Measurements from ENCODE around the gene SLAMF1.
"Not testable (repeated sequence)": the region's sequence is repeated elsewhere in the genome, so short reads cannot be mapped to it uniquely, and the experiment has no call there.

Gene SLAMF1

DNA sequence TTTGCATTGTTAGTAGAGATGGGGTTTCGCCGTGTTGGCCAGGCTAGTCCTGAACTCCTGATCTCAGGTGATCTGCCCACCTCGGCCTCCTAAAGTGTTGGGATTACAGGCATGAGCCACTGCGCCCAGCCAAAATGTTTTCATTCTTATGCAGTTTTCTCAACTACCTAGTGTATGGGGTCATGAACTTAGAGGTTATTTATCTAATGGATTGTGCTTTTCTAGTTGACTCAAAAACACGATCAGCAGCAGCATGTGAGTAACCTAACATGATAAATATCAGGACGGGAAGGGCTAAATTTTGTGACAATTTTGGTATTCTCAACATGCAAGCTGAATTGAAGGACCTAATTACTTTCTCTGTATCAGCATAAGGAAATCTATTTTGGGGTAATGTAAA lies 58.4 kb downstream of the SLAMF1 start:
- DNase-seq, result no peak

DNA sequence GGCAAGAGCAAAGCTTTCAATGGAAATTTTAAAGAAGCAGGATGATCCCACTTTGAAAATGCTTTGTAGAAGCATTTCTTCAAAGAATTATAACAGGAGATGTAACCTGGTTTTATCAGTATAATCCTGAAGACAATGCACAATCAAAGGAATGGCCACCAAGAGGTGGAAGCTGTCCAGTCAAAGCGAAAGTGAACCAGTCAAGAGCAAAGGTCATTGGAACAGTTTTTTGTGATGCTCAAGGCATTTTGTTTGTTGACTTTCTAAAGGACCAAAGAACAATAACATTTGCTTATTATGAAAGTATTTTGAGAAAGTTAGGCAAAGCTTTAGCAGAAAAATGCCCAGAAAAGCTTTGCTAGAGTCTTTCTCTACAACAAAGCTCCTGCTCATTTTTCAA lies 62.1 kb downstream of the SLAMF1 start:
- no peak for DNase-seq

DNA sequence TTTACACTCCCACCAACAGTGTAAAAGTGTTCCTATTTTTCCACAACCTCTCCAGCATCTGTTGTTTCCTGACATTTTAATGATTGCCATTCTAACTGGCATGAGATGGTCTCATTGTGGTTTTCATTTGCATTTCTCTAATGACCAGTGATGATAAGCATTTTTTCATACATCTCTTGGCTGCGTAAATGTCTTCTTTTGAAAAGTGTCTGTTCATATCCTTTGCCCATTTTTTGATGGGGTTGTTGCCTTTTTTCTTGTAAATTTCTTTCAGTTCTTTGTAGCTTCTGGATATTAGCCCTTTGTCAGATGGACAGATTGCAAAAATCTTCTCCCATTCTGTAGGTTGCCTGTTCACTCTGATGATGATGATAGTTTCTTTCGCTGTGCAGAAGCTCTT lies 63.9 kb downstream of the SLAMF1 start:
- not testable (repeated sequence) for DNase-seq

DNA sequence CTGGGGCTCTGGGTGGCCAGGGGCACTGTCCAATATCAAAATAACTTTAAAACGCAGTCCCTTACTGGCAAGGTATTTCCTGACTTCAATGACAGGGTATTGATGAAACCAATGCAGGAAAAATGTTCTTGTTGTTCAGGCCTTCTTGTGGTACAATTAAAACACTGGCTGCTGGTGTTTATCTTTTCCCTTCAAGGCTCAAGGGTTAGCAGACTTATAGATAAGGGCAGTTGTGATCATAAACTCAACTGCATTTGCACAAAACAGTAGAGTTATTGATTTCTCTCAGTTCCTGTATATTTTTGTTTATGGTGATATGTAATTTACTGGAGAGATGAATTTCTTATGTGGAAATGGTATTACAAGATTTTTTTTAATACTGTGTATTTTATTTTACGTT lies 64.9 kb downstream of the SLAMF1 start:
- DNase-seq, result no peak

DNA sequence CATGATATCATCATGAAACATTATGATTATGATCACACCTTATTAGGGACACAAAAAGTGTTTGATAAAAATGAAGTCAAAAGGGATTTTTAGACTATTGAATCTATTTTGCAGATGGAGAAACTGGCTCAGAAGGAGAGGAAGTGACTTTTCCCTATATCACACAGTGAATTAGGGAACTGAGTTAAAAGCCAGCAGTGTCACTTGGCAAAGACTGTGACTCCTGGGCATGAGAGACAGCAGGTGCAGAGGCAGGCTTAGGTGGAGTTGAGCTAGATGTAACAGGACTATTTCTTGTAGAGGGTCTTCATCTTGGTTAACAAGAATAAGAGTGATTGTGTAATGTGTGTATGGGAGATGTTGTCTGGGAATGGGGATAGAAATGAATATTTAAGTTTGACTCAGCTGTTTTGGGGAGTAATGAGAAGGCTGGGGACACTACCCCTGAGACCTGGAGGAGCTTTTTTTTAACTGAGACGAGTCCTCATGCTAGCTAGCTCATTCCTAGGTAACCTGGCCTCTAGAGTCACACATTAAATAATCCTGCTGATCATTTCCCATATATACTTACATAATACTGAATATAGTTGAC lies 66.5 kb downstream of the SLAMF1 start:
- no peak for DNase-seq

DNA sequence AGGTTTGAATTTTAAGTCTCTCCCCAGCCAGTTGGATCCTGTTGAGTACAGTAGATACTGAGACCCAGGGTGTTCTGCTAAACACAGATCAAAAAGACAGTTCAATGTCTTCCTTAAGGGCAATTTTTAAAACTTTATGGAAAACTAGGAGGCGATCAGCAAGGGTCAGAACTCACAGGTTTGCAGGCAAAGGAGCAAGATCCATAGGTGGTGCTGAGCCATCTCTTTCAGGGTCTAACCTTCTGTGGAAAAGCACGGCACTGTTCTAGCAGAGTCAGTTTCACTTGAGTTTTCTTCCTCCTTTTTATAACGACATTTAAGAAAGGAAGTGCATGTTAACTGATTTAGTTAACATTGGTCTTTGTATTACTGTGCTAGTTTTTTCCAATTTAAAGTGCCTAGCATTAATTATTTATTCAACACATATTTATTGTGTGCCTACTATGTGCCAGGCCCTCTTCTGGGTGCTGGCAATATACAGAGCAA lies 67.6 kb downstream of the SLAMF1 start, which contains the start of gene CD84:
Gene CD84 (minus strand): TSS at position 281 of the 486 bp plus-strand sequence. CDS start 59 bp downstream, at position 222.
- peak in 1 of 2 donors; percentile 46 for DNase-seq

DNA sequence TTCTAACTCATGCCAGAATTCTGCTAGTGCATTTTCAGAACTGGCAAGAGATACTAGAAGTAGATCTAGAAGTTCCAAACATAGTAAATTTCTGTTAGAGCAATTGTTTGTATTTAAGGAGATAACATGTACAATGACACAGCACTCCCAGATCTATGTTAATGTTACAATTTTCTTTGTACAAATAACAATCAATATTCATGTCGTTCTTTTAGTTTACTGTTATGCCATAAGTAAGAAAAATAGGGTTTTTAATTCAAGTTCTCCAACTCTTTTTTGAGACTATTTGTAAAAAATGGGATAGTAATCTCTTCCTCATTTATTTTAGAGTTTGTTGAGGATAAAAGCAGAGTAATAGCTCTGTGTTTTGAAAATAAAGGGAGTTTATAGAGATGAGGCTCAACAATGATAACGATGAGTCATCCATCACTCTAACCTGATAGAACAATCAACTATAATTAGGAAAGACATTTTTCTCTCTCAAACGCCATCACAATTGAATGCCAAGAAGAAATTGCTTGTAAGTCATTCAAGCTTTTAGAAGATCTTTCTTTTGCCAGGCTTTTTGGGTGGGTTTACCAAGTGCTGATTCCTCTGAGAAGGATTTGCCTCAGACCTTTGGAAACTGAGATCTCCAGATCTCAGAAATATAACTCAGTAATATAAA lies 68.2 kb downstream of the SLAMF1 start:
- DNase-seq, result no peak

DNA sequence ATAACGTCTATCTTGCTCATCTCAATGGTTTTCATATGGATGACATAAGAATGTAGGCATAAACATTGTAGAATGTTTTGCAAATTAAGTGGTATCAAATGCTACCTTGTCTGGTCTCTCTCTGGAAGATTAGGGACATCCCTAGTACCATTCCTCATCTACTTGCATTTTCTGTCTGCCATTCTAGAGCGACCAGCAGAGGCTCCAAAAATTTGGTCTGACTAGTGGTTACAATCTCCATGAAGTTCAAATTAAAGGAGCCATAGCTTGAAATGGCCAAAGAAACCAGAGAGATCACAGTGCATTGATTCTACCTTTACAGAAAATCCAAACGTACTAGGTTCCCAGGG lies 68.7 kb downstream of the SLAMF1 start:
- peak in 1 of 2 donors; percentile 47 for DNase-seq

DNA sequence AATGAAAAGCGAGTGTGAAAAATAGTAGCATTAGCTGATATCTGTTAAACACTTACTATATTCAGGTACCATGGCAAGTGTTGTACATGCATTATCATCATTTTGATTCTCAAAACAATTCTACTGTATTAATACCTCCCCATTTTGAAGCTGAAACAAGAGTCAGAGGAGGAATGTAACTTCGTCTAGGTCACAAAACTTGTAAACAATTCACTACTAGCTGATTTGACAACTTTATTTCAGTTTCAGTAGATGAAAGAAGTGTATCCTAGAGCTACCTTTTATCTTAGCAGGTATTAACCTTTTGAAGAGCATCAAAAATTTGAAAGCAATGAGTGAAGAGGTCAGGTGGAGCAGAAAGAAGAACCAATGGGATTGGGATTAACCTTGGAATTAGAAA lies 69.2 kb downstream of the SLAMF1 start:
- no peak for DNase-seq

DNA sequence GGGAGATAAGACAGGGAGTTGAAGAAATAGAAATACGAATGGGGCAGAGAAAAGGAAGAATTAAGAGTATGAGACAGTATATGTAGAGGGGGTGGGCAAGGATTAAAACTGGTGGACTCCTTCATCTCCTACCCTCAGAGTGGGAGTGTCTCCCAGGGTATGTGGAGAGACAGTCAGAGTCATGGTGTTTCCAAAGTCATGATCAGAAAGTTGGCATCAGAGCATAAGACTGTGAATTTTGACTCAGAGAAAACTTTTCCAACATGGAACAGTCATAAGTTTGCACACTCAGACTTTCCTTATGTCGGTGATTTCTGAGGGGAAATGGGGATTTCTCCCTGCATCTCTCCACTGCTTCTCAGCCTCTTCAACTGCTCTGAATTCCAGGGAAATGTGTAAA lies 70.0 kb downstream of the SLAMF1 start:
- DNase-seq, result no peak

DNA sequence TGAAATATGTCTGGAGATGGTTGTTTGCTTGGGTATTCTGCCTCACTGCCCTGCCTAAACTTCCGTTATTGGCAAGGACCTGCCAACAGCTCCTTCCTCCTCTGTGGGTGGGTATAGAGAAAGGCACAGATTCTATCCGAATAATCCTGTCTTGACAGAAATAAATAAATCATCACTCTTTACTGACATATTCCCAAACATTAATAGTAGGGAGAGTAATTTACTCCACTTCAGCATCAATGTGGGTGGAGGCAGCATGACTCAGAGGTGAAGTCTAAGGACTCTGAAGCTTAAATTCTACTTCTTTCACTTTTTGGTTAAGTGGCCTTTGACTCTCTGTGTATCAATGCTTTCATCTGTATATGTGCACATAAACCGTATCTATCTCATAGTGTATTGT lies 70.5 kb downstream of the SLAMF1 start:
- peak in 1 of 2 donors; percentile 50 for DNase-seq

DNA sequence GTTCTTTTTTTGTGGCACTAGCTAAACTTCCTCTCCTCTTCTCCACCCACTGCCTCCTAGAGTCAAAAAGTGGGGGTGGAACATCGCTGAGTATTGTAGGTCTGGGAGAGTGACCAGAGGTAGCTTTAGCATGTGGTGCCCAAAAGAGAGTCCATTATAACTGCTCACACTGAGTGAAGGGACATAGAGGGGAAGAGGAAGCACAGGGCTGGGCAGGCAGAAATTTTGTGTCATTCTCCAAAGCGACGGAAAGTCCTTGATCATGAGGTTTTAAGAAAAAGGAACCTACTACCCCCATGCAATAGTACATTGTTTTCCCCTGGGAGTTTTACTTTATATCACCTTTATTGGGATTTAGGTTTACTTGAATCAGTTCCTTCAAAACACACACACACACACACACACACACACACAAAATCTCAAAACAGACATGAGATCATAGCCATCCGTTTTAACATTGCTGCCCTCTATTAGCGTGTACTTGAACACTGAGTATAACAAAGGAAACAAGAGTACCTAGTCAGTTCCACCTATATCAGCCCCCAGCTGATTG lies 71.7 kb downstream of the SLAMF1 start:
- peak; percentile 45 to 56 for DNase-seq

DNA sequence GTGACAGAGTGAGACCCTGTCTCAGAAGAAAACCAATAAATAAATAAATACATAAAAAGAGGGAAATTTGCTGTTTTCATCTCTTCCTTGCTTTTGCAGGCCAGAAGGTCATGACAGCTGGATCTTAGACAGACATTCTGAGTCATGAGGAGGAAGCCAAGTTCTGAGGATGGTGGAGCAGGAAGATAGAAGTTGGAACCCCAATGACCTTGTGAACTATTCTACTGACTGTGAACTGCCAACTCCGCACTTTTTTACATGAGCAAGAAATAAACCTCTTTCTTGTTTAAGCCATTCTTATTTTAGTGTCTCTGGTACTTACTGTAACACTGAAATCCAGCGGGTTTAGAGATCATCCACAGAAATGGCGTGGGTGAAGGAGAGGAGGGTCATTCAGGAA lies 76.0 kb downstream of the SLAMF1 start:
- DNase-seq, result no peak

DNA sequence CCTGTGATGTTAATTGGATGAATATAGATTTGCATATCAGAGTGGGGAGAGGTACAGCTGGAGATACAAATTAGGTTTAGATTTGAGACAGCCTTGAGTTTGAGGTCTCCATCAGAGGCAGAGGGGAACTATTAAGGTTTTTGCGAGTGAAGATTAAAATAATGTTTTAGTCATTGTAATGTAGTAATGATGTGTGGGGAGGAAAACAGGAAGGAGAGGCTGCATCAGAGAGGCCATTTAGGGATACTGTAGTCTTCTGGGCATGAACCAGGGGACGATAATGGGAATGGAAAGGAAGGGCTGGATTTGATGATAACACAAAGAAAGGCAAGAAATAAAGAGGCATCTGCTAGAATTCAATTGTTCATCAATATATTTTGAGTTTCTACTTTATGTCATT lies 77.0 kb downstream of the SLAMF1 start:
- no peak for DNase-seq

DNA sequence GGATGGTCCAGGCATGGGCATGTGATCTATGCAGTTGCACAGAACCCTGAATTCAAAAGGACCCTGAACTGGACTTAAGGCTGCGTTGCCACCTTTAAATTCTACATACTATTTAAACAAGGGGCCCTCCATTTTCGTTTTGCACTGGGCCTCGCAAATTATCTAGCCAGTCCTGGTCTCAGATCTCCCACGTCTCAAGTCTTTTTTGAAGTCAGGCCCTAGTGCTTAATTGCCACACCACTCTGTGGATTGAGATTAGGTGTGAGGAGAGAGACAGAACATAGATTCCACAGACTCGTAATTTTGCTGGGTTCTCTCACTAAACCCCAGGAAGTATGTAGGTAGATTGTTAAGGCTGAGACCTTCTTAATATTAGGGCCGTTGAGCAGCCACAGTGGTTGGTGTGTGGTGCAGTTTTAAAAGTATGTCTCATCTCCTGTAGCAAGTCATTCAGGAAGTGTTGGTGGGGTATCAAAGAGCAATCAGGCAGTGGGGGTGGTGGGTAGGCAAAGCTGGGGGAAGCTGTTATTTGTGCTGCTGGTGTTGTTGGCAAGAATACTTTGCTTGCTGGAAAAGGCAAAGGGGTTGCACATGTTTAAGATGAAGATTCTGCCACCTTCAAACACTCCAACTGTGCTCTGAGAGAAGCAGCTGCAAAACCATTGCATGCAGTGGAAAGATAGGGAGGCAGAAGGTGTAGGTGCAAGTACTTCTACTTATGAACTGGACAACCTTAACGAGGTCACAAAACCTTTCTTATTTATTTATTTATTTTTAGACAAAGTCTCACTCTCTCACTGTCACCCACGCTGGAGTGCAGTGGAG lies 78.8 kb downstream of the SLAMF1 start:
- peak; percentile 67 to 78 for DNase-seq

DNA sequence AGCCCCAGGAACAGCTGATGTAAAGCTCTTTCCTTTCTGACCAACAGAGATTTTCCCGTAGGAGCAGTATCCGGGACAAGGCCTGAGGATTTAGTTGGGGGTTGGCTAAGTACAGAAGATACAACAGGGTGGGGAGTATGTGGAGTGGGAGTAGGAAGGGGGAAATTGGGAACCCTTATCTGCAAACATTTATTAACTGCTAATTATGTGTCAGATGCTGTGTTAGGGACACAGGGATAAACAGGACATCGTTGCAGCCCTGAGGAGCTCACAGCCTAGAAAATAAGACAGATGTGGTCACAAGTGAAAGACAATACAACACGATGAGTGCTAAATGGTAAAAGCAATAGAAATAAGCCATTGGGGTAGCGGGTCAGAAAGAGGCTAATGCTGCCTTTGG lies 79.5 kb downstream of the SLAMF1 start:
- DNase-seq, result no peak

DNA sequence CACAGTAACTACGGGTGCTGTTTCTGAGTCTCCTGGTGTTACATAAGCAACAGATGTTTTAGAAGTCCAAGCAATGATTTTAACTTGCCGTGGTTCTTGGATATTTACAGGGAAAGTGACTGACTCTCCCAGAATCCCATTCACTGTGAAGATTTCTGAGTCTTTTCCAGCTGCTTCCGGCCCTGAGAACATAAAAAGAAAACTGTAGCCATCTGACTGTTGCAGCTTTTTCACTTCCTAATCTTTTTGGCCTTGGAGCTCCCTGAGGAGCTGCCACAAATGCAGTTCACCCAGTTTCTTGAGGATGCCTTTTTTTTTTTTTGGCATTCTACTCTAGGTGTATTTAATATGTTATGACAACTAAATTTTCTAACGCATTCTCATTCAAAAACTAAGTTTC lies 81.3 kb downstream of the SLAMF1 start:
- DNase-seq, result no peak

DNA sequence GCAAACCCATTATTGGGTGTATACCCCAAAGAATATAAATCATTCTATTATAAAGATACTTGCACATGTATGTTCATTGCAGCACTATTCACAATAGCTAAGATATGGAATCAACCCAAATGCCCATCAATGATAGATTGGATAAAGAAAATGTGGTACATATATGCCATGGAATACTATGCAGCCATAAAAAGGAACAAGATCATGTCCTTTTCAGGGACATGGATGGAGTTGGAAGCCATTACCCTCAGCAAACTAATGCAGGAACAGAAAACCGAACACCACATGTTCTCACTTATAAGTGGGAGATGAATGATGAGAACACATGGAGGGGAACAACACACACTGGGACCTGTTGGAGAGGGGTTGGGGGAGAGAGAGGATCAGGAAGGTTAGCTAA lies 83.6 kb downstream of the SLAMF1 start:
- not testable (repeated sequence) for DNase-seq

DNA sequence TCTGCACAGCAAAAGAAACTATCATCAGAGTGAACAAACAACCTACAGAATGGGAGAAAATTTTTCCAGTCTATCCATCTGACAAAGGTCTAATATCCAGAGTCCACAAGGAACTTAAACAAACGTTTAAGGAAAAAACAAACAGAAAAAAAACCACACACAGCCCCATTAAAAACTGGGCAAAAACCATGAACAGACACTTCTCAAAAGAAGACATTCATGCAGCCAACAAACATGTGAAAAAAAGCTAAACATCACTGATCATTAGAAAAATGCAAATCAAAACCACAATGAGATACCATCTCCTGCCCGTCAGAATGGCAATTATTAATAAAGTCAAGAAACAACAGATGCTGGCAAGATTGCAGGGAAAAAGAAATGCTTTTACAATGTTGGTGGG lies 84.1 kb downstream of the SLAMF1 start:
- DNase-seq, result not testable (repeated sequence)

DNA sequence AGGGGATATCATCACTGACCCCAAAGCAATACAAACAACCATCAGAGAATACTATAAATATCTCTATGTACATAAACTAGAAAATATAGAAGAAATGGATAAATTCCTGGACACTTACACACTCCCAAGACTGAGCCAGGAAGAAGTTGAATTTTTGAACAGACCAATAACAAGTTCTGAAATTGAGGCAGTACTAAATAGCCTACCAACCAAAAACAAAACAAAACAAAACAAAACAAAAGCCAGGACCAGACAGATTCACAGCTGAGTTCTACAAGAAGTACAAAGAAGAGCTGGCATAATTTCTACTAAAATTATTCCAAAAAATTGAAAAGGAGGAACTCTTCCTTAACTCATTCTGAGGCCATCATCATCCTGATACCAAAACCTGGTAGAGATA lies 86.0 kb downstream of the SLAMF1 start:
- DNase-seq, result peak in 1 of 2 donors; percentile 60

DNA sequence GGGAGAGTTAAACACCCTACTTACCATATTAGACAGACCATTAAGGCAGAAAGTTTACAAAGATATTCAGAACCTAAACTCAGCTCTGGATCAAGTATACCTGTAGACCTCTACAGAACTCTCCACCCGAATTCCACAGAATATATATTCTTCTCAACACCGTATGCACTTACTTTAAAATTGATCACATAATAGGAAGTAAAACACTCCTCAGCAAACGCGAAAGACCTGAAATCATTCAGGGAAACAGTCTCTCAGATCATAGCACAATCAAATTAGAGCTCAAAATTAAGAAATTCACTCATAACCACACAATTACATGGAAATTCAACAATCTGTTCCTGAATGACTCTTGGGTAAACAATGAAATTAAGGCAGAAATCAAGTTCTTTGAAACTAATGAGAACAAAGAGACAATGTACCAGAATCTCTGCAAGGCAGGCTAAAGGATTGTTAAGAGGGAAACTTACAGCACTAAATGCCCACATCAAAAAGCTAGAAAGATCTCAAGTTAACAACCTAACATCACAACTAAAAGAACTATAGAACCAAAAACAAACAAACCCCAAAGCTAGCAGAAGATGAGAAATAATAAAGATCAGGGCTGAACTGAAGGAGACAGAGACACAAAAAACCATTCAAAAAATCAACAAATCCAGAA lies 86.7 kb downstream of the SLAMF1 start:
- DNase-seq, result peak in 1 of 2 donors; percentile 81

DNA sequence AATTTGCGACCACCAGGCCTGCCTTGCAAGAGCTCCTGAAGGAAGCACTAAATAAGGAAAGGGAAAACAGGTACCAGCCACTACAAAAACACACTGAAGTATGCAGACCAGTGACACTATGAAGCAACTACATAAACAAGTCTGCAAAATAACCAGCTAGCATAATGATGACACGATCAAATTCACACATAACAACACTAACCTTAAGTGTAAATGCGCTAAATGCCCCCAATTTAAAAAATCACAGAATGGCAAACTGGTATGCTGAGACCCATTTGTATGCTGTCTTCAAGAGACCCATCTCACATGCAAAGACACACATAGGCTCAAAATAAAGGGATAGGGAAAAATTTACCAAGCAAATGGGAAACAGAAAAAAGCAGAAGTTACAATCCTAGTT lies 87.4 kb downstream of the SLAMF1 start:
- peak in 1 of 2 donors; percentile 52 for DNase-seq
